ENCODE measurements around the gene CLCN2. TPM values are rescaled to one million over a fixed set of nuclear protein-coding genes. Genes with fewer than 3 reads are reported as not detected.

The CLCN2 gene
- total RNA-seq, 1 experiment from 2014 or later, result 22.6 TPM

GRCh38 chr3:184381261-184382224, 20.1 kb upstream of the CLCN2 start (continued):
- TF ChIP-seq MAX (CRISPR knock-in tag; IDR thresholded peaks at IDR 0.05), result peak; percentile 73; the same call in 1 of the 2 replicates
- TF ChIP-seq ATF1 (CRISPR knock-in tag; IDR thresholded peaks at IDR 0.05), result no peak
- no peak for TF ChIP-seq HMGA2 (CRISPR knock-in tag; IDR thresholded peaks at IDR 0.05)
- TF ChIP-seq ERG (CRISPR knock-in tag; IDR thresholded peaks at IDR 0.05), result no peak
- no peak for TF ChIP-seq NFE2L1 (CRISPR knock-in tag; IDR thresholded peaks at IDR 0.05)
- TF ChIP-seq ZNF138 (CRISPR knock-in tag; conservative IDR thresholded peaks at IDR 0.05), result no peak
- no peak for TF ChIP-seq PRDM15 (CRISPR knock-in tag; IDR thresholded peaks at IDR 0.05)
- TF ChIP-seq TCF7 (CRISPR knock-in tag; IDR thresholded peaks at IDR 0.05; ENCODE audit: low read depth), result 0 out of 2 replicates have a peak, but pooled peaks have one; percentile 53

DNA sequence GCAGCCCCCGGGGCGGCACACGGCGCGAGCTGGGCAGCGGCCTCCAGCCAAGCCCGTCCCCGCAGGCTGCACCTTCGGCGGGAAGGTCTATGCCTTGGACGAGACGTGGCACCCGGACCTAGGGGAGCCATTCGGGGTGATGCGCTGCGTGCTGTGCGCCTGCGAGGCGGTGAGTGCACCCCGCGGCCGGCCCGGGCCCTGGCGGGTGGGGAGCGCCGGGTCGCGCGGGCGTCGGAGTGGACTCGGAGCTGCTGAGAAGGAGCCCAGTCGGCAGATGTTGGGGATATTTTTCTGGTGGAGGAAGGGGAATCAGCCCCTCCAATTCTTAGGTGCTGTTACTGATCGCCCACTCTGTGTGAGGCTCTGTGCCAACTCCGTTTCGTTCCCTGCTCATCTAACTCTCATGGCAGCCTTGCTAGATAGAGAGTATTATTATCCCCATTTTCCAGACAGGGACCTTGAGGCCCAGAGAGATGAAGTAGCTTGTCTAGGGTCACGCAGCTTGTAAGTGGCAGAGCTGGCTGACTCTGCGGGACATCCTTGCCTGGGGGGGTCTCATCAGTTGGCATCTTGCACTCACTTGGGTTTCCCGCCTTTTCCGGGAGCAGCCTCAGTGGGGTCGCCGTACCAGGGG, 19.3 kb upstream of the CLCN2 start:
- H3K27me3 Mint-ChIP-seq (ENCODE audit: low read depth), result peaks cover 63% of the 10 kb centered on the region
- peaks cover 38% of the 10 kb centered on the region for H3K4me1 Mint-ChIP-seq
- ATAC-seq (no peak), DNase-seq (ENCODE audit: low spot score) (no peak)
- no peaks in the 10 kb centered on the region for H3K9me3 Mint-ChIP-seq
- peak overlapping the region; percentile 69 for H3K4me3 Mint-ChIP-seq
- POLR2A ChIA-PET, result interaction anchor here (1.0 kb wide), 1 partner anchor 9 kb away, joined by 3 read pairs; no protein-coding TSS in a partner anchor
- no peaks in the 10 kb centered on the region for H3K36me3 Mint-ChIP-seq
- TF ChIP-seq SMAD3 (CRISPR knock-in tag; IDR thresholded peaks at IDR 0.05; ENCODE audit: borderline replicate concordance) (peak; percentile 22; the same call in 1 of the 2 replicates), ZNF232 (CRISPR knock-in tag; IDR thresholded peaks at IDR 0.05) (no peak), TP53 (CRISPR knock-in tag; IDR thresholded peaks at IDR 0.05) (no peak)
- CTCF ChIA-PET, result interaction anchor here (0.6 to 5.2 kb wide), 5 partner anchors 9 to 486 kb away, joined by 3 to 33 read pairs (median 5); no protein-coding TSS in a partner anchor
- no peak overlapping the region for H3K27ac Mint-ChIP-seq

GRCh38 chr3:184380185-184380626, 18.8 kb upstream of the CLCN2 start:
- Mint-ChIP-seq H3K9me3 (no peaks in the 10 kb centered on the region), H3K36me3 (no peaks in the 10 kb centered on the region), H3K27me3 (ENCODE audit: low read depth) (peaks cover 63% of the 10 kb centered on the region), H3K4me3 (no peak overlapping the region), H3K4me1 (peaks cover 43% of the 10 kb centered on the region), H3K27ac (no peak overlapping the region)
- DNase-seq (ENCODE audit: low spot score) (peak; percentile 74), ATAC-seq (peak; percentile 17)
- ChIA-PET CTCF (interaction anchor here (1.6 to 5.2 kb wide), 4 partner anchors 8 to 161 kb away, joined by 4 to 33 read pairs (median 16); no protein-coding TSS in a partner anchor), POLR2A (interaction anchor here (1.0 kb wide), 1 partner anchor 8 kb away, joined by 3 read pairs; no protein-coding TSS in a partner anchor)
- TF ChIP-seq NFE2L1 (CRISPR knock-in tag; IDR thresholded peaks at IDR 0.05), result no peak
- TF ChIP-seq, protein P1, sequence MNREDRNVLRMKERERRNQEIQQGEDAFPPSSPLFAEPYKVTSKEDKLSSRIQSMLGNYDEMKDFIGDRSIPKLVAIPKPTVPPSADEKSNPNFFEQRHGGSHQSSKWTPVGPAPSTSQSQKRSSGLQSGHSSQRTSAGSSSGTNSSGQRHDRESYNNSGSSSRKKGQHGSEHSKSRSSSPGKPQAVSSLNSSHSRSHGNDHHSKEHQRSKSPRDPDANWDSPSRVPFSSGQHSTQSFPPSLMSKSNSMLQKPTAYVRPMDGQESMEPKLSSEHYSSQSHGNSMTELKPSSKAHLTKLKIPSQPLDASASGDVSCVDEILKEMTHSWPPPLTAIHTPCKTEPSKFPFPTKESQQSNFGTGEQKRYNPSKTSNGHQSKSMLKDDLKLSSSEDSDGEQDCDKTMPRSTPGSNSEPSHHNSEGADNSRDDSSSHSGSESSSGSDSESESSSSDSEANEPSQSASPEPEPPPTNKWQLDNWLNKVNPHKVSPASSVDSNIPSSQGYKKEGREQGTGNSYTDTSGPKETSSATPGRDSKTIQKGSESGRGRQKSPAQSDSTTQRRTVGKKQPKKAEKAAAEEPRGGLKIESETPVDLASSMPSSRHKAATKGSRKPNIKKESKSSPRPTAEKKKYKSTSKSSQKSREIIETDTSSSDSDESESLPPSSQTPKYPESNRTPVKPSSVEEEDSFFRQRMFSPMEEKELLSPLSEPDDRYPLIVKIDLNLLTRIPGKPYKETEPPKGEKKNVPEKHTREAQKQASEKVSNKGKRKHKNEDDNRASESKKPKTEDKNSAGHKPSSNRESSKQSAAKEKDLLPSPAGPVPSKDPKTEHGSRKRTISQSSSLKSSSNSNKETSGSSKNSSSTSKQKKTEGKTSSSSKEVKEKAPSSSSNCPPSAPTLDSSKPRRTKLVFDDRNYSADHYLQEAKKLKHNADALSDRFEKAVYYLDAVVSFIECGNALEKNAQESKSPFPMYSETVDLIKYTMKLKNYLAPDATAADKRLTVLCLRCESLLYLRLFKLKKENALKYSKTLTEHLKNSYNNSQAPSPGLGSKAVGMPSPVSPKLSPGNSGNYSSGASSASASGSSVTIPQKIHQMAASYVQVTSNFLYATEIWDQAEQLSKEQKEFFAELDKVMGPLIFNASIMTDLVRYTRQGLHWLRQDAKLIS (CRISPR knock-in tag; IDR thresholded peaks at IDR 0.05; ENCODE audit: borderline replicate concordance), result no peak
- TF ChIP-seq, protein P2, sequence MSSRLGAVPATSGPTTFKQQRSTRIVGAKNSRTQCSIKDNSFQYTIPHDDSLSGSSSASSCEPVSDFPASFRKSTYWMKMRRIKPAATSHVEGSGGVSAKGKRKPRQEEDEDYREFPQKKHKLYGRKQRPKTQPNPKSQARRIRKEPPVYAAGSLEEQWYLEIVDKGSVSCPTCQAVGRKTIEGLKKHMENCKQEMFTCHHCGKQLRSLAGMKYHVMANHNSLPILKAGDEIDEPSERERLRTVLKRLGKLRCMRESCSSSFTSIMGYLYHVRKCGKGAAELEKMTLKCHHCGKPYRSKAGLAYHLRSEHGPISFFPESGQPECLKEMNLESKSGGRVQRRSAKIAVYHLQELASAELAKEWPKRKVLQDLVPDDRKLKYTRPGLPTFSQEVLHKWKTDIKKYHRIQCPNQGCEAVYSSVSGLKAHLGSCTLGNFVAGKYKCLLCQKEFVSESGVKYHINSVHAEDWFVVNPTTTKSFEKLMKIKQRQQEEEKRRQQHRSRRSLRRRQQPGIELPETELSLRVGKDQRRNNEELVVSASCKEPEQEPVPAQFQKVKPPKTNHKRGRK (CRISPR knock-in tag; IDR thresholded peaks at IDR 0.05; ENCODE audit: borderline replicate concordance), result no peak
- no peak for TF ChIP-seq ZNF219 (CRISPR knock-in tag; IDR thresholded peaks at IDR 0.05; ENCODE audit: borderline replicate concordance)
- no peak for TF ChIP-seq ATF3 (CRISPR knock-in tag; conservative IDR thresholded peaks at IDR 0.05)
- TF ChIP-seq ZNF263 (CRISPR knock-in tag; IDR thresholded peaks at IDR 0.05; ENCODE audit: low read depth), result no peak
- TF ChIP-seq MXD4 (CRISPR knock-in tag; IDR thresholded peaks at IDR 0.05; ENCODE audit: borderline replicate concordance), result no peak
